ENCODE results near the gene PGAP6. TPM values are rescaled to one million over a fixed set of nuclear protein-coding genes. Genes with fewer than 3 reads are reported as not detected.

PGAP6 gene
- total and polyA plus RNA-seq, 2 of the 13 experiments (the other 11 are each of a cell fraction or from before 2014, with no cell fraction given), result 52.7 to 136 TPM

- TF ChIP-seq, protein P1, sequence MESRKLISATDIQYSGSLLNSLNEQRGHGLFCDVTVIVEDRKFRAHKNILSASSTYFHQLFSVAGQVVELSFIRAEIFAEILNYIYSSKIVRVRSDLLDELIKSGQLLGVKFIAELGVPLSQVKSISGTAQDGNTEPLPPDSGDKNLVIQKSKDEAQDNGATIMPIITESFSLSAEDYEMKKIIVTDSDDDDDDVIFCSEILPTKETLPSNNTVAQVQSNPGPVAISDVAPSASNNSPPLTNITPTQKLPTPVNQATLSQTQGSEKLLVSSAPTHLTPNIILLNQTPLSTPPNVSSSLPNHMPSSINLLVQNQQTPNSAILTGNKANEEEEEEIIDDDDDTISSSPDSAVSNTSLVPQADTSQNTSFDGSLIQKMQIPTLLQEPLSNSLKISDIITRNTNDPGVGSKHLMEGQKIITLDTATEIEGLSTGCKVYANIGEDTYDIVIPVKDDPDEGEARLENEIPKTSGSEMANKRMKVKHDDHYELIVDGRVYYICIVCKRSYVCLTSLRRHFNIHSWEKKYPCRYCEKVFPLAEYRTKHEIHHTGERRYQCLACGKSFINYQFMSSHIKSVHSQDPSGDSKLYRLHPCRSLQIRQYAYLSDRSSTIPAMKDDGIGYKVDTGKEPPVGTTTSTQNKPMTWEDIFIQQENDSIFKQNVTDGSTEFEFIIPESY (CRISPR knock-in tag; IDR thresholded peaks at IDR 0.05), result peak; percentile 69; the same call in 1 of the 2 replicates
- TF ChIP-seq MAFF (IDR thresholded peaks at IDR 0.05; ENCODE audit: low read depth, low read length), result no peak
- no peak for TF ChIP-seq PRDM15 (CRISPR knock-in tag; IDR thresholded peaks at IDR 0.05)
- TF ChIP-seq NCOR1 (IDR thresholded peaks at IDR 0.05; ENCODE audit: borderline replicate concordance, low read length), result no peak
- TF ChIP-seq ZNF703 (CRISPR knock-in tag; IDR thresholded peaks at IDR 0.05; ENCODE audit: borderline replicate concordance), result no peak
- TF ChIP-seq, protein P2, sequence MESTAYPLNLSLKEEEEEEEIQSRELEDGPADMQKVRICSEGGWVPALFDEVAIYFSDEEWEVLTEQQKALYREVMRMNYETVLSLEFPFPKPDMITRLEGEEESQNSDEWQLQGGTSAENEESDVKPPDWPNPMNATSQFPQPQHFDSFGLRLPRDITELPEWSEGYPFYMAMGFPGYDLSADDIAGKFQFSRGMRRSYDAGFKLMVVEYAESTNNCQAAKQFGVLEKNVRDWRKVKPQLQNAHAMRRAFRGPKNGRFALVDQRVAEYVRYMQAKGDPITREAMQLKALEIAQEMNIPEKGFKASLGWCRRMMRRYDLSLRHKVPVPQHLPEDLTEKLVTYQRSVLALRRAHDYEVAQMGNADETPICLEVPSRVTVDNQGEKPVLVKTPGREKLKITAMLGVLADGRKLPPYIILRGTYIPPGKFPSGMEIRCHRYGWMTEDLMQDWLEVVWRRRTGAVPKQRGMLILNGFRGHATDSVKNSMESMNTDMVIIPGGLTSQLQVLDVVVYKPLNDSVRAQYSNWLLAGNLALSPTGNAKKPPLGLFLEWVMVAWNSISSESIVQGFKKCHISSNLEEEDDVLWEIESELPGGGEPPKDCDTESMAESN (CRISPR knock-in tag; conservative IDR thresholded peaks at IDR 0.05), result no peak; the same call in 1 of the 2 replicates
- TF ChIP-seq ZNF709 (CRISPR knock-in tag; IDR thresholded peaks at IDR 0.05), result no peak
- 0 out of 4 replicates have a peak, but pooled peaks of 1 of the 2 experiments have one; percentile 23 for TF ChIP-seq KLF16 (CRISPR knock-in tag; IDR thresholded peaks at IDR 0.05)
- TF ChIP-seq NFYB (CRISPR knock-in tag; IDR thresholded peaks at IDR 0.05), result no peak
- TF ChIP-seq MYC (CRISPR knock-in tag; IDR thresholded peaks at IDR 0.05; ENCODE audit: borderline replicate concordance), result peak; percentile 95
- 0 out of 2 replicates have a peak, but pooled peaks have one; percentile 32 for TF ChIP-seq HMG20A (CRISPR knock-in tag; IDR thresholded peaks at IDR 0.05; ENCODE audit: borderline replicate concordance)
- peak; percentile 67; the same call in 1 of the 2 replicates for TF ChIP-seq ERF (CRISPR knock-in tag; IDR thresholded peaks at IDR 0.05)
- peak; percentile 41; the same call in 1 of the 2 replicates for TF ChIP-seq CBX5 (CRISPR knock-in tag; IDR thresholded peaks at IDR 0.05; ENCODE audit: borderline replicate concordance)
- peak; percentile 67 for TF ChIP-seq GATAD1 (CRISPR knock-in tag; IDR thresholded peaks at IDR 0.05)
- peak; percentile 70; the same call in 1 of the 2 replicates for TF ChIP-seq ZNF558 (CRISPR knock-in tag; IDR thresholded peaks at IDR 0.05; ENCODE audit: borderline replicate concordance)
- TF ChIP-seq THAP11 (CRISPR knock-in tag; IDR thresholded peaks at IDR 0.05), result peak; percentile 61
- TF ChIP-seq XRCC5 (optimal IDR thresholded peaks at IDR 0.05; ENCODE audit: low read length), result no peak
- no peak; the same call in 1 of the 2 replicates for TF ChIP-seq ZZZ3 (CRISPR knock-in tag; IDR thresholded peaks at IDR 0.05; ENCODE audit: borderline replicate concordance)
- peak; percentile 78 for TF ChIP-seq YEATS4 (CRISPR knock-in tag; IDR thresholded peaks at IDR 0.05; ENCODE audit: borderline replicate concordance)
- TF ChIP-seq, protein P3, sequence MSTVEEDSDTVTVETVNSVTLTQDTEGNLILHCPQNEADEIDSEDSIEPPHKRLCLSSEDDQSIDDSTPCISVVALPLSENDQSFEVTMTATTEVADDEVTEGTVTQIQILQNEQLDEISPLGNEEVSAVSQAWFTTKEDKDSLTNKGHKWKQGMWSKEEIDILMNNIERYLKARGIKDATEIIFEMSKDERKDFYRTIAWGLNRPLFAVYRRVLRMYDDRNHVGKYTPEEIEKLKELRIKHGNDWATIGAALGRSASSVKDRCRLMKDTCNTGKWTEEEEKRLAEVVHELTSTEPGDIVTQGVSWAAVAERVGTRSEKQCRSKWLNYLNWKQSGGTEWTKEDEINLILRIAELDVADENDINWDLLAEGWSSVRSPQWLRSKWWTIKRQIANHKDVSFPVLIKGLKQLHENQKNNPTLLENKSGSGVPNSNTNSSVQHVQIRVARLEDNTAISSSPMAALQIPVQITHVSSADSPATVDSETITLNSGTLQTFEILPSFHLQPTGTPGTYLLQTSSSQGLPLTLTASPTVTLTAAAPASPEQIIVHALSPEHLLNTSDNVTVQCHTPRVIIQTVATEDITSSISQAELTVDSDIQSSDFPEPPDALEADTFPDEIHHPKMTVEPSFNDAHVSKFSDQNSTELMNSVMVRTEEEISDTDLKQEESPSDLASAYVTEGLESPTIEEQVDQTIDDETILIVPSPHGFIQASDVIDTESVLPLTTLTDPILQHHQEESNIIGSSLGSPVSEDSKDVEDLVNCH (CRISPR knock-in tag; IDR thresholded peaks at IDR 0.05), result no peak
Observed at GRCh38 chr16:342455-343213, 39.1 kb downstream of the PGAP6 start (continued).
